Nucleus accumbens (tissue), 56 donors: ENCODE measurements around the gene AQP10.
"Not testable (repeated sequence)": the region's sequence is repeated elsewhere in the genome, so short reads cannot be mapped to it uniquely, and the experiment has no call there.

ENCODE experiments used
- DNase-seq, 56 donors: peaks; one replicate each; lab custom pipeline; 2025; lab: John Stamatoyannopoulos, UW

The AQP10 gene, protein sequence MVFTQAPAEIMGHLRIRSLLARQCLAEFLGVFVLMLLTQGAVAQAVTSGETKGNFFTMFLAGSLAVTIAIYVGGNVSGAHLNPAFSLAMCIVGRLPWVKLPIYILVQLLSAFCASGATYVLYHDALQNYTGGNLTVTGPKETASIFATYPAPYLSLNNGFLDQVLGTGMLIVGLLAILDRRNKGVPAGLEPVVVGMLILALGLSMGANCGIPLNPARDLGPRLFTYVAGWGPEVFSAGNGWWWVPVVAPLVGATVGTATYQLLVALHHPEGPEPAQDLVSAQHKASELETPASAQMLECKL

DNA sequence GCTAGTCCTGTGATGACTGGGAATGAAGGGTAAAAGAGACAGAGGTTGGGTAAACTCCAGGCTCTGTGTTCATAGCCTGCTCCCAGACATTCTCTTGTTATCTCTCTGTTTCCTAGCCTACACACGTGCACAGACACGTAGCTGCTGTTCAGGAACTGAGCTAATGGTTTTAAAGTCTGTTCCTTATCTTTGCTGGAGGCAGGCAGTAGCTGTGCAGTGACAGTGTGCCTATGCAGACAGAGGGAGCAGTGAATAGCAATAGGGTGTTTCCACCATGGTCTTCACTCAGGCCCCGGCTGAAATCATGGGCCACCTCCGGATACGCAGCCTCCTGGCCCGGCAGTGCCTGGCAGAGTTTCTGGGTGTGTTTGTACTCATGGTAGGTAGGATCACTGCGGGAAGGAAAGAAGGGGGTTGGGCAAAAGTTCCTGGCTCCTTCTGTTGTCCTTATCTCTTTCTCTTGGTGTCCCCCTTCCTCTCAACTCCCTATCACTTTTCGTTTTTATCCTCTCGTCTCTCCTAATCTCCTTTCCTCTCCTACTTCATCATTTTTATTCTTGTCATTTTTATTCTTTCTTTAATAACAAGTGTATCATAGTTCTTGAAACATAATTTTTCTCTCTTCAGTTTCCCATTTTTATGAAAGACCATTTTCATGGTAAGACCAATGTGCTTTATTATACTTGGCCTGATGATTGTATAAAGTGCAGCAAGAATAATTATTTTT, at the start of gene AQP10:
Gene AQP10 (plus strand): TSS at position 212 of the 727 bp plus-strand sequence. CDS start 63 bp downstream, at position 275.
- no peak for DNase-seq

DNA sequence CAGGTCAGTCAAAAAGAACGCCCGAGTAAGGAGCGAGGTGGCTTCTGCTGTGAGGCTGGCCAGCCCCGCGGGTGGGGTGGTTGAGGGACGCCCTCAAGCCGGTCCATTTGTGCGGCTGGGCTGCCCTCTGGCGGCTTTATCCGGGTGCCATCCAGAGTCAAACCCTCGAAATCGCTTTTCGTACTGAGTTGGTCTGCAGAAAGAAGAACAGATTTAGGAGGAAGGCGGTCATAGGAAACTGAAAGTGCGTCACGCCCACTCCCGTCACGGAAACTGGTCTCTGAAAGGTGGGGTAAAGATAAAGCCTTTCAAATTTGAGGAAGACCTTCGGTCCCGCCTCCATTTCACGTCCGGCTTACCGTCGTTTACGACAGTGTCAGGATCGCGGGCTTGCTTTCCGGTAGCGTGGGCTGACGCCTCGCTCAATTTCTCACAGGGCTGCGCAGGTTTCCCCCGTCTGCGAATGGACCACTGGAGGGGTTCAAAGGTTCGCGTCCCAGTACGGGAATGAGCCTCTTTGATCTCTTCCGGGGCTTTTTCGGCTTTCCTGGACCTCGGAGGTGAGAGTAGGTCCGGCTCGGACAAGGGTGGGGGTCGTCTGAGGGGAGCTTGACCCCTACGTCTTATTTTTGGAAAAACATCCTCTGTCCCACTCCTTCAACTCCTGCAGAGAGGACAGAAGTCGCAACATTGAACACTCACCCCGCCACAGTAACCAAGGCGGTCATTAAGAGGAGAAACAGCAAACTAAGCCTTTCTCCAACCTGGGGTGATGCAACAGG, 48.5 kb upstream of the AQP10 start, which contains the start of gene HAX1:
Gene HAX1 (plus strand): TSS at position 413 of the 782 bp plus-strand sequence. CDS start 95 bp downstream, at position 508.
- peak in 55 of 56 donors; percentile 41 to 95 (median 87) for DNase-seq

DNA sequence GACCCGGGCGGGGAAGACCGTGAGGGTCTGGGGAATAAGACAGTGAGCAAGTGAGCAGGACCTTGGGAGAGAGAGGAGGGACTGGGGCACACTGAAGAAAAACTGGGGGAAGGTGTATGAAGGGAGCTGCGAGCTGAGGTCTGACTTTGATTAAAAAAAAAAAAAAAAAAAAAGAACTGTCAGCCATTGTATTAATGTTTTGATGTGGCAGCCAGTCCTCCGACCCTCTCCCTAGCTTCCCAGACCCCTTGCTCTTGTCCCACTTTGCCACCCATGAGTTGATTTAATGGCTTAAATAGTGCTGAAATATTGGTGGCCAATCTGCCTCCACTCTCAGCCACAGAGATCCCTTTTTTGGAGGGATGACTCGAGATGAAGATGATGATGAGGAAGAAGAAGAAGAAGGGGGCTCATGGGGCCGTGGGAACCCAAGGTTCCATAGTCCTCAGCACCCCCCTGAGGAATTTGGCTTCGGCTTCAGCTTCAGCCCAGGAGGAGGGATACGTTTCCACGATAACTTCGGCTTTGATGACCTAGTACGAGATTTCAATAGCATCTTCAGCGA, 47.8 kb upstream of the AQP10 start:
- DNase-seq, result no peak

DNA sequence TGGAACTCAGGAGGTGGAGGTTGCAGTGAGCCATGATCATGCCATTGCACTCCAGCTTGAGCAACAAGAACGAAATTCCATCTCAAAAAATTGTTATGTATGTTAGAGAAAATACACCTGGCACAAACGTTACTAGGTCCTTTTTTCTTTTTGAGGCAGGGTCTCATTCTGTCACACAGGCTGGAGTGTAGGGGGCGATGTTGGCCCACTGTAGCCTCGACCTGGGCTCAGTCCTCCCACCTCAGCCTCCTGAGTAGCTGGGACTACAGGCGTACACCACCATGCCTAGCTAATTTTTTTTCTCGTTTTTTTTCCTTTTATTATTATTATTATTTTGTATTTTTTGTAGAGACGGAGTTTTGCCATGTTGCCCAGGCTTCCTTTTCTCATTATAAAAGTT, 44.1 kb upstream of the AQP10 start:
- DNase-seq, result no peak

DNA sequence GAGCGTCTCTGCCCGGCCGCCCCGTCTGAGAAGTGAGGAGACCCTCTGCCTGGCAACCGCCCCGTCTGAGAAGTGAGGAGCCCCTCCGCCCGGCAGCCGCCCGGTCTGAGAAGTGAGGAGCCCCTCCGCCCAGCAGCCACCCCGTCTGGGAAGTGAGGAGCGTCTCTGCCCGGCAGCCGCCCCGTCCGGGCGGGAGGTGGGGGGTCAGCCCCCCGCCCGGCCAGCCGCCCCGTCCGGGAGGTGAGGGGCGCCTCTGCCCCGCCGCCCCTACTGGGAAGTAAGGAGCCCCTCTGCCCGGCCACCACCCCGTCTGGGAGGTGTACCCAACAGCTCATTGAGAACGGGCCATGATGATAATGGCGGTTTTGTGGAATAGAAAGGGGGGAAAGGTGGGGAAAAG, 33.3 kb upstream of the AQP10 start:
- not testable (repeated sequence) for DNase-seq

DNA sequence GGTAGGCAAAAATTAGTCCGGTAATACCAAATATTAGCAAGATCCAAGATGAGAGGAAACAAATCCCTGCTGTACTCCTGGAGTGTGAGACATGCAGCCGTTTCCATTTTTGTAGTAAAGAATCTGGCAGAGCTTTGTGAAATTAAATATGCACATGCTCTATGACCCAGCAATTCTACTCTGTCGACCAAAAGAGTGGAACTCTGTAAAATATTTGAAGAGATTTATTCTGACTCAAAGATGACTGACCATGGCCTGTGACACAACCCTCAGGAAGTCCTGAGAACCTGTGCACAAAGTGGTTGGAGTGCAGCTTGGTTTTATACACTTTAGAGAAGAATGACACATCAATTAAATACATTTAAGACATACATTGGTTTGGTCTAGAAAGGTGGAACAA, 32.2 kb upstream of the AQP10 start:
- DNase-seq, result no peak

DNA sequence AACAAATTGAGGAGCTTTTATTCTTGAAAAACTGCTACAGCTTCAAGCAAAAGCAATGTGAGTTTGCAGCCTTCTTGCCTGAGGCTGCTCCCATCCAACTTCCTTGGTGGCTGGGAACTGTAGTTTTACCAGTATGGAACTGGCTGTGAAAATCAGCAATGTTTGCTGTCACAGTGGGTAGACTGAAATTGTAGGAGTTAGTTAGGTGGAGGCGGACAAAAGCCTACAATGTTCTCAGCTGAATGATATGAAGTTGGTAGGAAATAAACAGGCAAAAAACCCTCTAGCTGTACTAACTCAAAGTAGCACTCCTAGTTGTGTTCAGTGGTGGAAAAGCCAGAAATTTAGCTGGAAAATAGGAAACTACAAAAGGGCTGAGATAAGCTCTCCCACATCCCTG, 30.0 kb upstream of the AQP10 start:
- DNase-seq, result peak in 18 of 56 donors; percentile 2 to 61 (median 14)

DNA sequence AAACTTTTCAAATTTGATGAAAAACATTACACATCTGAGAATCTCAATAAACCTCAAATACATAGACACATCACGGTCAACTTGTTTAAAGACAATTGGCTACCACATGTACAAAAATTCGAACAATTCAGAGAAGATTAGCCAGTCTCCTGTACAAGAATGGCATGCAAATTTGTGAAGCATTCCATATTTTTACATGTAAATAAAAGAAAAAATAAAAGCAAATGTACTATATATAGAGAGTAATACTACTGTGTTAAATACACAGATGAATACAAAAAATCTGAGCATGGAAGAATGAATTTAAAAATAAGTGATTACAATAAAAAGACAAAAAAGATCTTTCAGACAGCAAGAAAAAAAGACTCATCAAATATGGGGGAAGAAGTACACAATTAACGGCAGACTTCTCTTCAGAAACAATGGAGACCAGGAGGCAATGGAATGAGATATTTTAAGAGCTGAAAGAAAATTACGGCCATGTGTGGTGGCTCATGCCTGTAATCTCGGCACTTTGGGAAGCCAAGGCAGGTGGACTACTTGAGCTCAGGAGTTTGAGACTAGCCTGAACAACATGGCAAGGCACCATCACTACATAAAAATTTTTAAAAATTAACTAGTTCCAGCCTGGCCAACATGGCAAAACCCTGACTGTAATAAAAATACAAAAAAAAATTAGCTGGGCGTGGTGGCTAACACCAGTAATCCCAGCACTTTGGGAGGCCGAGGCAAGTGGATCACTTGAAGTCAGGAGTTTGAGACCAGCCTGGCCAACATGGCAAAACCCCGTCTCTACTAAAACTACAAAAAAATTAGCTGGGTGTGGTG, 25.3 kb upstream of the AQP10 start:
- DNase-seq, result no peak

DNA sequence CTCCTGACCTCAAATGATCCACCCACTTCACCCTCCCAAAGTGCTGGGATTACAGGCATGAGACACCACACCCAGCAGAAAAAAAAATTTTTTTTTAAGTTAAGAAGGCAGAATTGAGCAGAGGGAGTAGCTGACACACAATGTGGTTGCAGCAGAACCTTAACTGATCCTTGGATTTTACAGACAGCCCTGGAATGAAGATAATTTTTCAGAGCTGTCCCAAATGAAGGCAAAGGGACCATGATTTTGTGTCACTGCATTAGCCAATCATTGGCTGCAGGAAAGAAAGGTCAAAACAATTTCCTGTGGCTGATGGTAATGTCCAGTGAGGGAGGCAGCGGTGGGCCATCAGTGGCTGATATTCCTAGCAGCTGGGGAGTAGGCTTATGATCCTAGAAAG, 19.3 kb upstream of the AQP10 start:
- DNase-seq, result no peak

DNA sequence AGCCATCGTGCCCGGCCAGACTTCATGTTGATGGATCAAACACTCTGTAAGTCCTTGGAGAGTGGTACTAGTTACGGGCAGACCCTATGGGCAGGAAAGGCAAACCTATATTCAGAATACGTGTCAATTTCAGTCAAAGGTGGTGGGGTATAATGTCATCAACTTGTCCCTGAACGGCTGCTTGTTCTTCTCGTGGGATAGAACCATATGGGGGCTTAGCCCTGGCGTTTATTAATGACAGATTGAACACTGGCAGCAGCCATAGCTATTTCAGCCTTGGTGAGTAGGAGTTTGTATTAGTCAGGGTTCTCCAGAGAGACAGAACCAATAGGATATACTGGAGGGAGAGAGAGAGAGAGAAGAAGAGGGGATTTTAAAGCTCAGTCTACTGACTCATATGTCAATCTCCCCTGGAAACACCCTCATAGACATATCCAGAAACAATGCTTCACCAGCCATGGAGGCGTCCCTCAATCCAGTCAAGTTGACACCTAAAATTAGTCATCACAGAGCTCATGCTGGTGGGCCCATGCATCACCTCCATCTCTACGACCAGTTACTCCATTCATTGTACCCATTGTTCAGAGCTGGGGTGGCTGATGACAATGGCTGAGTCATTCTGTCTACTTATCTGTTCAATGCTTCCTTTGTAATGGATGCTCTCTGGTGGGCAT, 16.1 kb upstream of the AQP10 start:
- DNase-seq, result peak in 31 of 56 donors; percentile 3 to 82 (median 37)

DNA sequence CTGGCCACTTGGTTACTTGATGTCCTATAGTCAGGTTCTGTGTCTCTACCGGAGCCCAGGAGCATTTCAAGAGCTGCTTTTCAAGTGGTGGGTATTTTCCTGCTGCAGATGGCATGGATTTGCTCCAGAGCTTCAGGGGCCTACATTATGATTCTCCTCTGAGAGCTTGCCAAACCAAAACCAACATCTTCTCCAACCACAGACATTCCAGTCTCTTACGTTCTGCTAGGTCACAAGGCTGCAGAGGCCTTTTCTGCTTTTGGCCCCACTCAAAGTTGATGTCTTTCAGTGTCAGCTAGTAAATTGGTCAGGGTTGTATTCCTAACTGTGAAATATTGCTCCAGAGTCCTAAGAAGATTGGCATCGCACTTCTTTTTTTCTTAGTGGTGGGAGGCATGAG, 14.7 kb upstream of the AQP10 start:
- no peak for DNase-seq

DNA sequence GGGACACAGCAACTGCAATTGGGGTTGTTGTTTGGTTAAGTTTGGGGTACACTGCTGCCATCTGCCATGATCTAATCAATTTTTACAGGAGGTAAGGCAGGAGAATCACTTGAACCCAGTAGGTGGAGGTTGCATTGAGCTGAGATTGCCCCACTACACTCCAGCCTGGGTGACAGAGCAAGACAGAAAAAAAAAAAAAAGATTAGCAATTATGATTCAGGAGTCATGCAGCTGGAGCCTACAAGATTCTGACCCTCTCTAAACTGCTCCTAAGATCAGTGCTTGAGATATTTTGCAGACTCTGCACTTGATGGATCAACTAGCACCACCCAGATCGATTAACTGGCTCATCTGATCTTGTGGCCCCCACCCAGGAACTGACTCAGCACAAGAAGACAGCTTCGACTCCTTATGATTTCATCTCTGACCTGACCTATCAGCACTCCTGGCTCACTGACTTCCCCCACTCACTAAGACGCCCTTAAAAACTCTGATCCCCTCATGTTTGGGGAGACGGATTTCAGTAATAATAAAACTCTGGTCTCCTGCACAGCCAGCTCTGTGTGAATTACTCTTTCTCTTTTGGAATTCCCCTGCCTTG, 13.1 kb upstream of the AQP10 start:
- not testable (repeated sequence) for DNase-seq

DNA sequence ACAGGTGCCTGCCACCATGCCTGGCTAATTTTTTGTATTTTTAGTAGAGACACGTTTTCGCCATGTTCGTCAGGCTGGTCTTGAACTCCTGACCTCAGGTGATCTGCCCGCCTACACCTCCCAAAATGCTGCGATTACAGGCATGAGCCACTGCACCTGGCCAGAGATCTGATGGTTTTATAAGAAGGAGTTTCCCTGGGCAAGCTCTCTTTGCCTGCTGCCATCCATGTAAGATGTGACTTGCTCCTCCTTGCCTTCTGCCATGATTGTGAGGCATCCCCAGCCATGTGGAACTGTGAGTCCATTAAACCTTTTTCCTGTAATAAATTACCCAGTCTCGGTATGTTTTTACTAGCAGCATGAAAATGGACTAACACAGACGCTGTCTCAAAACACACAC, 11.8 kb upstream of the AQP10 start:
- not testable (repeated sequence) for DNase-seq

DNA sequence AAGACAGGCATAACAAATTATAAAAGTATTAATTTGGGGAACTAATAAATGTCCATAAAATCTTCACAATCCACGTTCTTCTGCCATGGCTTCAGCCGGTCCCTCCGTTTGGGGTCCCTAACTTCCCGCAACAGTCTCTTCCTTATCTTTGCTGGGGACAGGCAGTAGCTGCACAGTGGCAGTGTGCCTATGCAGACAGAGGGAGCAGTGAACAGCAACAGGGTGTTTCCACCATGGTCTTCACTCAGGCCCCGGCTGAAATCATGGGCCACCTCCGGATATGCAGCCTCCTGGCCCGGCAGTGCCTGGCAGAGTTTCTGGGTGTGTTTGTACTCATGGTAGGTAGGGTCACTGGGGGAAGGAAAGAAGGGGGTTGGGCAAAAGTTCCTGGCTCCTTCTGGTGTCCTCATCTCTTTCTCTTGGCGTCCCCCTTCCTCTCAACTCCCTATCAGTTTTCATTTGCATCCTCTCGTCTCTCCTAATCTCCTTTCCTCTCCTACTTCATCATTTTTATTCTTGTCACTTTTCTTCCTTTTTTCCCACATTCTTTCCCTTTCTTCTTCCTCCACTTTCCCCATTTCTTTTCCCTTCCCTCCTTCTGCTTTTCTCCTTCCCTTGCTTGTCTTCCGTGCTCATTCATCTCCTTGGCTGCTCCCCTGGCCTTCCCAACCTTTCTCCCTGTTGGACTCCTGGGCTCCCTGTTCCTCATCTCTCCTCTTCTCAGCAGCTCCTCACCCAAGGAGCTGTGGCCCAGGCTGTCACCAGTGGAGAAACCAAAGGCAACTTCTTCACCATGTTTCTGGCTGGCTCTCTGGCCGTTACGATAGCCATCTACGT, 8.4 kb upstream of the AQP10 start:
- DNase-seq, result not testable (repeated sequence)

DNA sequence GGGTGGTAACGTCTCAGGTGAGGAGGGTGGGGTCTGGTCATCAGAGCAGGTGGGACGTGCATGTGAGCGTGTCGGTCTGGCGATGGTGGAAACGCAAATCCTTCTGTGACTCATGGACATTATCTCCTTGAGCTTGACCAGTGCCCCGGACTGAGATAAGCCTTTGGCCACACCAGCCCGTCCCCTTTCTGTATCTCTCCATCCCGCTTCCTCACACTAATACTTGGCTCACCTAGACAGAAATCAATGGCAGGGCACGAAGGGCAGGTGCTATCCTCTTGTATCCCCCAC, 7.9 kb upstream of the AQP10 start:
- no peak for DNase-seq

DNA sequence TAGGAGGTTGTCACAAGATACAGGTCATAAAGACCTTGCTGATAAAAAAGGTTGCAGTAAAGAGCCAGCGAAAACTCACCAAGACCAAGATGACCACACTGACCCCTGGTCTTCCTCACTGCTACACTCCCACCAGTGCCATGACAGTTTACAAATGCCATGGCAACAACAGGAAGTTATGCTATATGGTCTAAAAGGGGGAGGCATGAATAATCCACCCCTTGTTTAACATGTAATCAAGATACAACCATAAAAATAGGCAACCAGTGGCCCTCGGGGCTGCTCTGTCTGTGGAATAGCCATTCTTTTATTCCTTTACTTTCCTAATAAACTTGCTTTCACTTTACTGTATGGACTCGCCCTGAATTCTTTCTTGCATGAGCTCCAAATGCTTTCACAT, 6.7 kb upstream of the AQP10 start:
- DNase-seq, result not testable (repeated sequence)

DNA sequence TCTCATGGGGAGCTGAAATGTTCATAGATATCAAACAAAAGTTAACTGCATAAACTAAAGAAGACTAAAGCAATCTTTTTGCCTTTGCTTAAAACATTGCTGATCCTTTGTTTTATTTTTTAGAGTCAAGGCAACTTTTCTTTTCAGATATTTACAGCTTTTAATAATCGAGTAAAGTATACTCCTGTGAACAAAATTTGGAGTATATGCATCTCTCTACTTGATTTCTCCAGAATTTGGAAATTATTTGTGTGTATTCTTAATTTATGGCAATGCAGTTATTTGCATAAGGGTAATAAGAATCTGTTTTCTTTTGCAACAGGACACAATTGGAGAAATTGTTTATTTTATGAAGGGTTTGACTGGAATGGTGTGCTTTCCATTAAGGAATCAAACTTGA, 4.2 kb upstream of the AQP10 start:
- no peak for DNase-seq

DNA sequence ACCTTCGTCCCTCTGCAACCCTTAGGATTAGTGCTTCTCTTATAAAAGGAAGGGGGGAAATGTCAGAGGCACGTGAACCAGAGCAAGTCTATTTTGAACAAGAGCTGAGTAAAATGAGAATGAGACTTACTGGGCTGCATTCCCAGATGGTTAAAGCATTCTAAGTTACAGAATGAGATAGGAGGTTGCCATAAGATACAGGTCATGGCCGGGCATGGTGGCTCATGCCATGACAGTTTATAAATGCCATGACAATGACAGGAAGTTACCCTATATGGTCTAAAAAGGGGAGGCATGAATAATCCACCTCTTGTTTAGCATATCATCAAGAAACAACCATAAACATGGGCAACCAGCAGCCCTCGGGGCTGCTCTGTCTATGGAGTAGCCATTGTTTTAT, 2.5 kb upstream of the AQP10 start:
- no peak for DNase-seq
